H54 (cell line): ENCODE measurements around the gene PAAF1.

Experiments
- DNase-seq: peaks from one replicate; pipeline ENCODE4 v3.0.0; 2011; ENCODE audit warnings: low spot score, mixed read lengths; ENCODE audit not compliant: insufficient read length
- FAIRE-seq: peaks from 3 replicates; lab custom pipeline; 2011; peaks lifted over from hg19 to GRCh38; lab: Jason Lieb, UNC
- POLR2A ChIP-seq: IDR thresholded peaks from 2 replicates; pipeline ENCODE4 v1.6.1; 2011; ENCODE audit warnings: low read depth, mild to moderate bottlenecking, low read length

Gene PAAF1

DNA sequence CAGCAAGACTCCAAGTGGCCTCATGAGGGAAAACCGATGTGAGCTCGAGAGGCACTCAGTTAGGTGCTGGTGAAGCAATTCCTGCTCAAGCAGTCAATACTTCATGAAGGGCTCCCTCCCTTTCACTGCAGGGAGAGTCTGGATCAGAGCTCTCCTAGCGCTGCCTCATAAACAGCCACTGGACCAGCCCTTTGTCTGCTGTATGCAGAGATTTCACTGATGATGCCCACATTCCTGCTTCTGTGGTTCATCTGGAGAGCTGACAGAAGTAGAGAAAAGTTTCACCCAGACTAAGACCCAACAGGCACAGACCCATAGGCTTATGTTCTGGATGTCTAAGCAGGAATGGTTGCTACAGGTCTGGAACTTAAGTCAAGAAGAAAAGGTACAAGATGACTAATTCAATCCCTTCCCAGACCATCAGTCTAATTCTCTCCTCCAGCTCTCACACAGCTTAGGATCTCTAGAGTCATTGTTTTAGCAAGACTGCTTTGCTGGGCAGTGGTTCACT is 101.8 kb downstream of the PAAF1 start:
- no peak for FAIRE-seq
- no peak for TF ChIP-seq POLR2A
- DNase-seq: no peak

- DNase-seq (no peak), FAIRE-seq (no peak)
- TF ChIP-seq POLR2A: no peak
Observed at GRCh38 chr11:73980001-73980961, 103.5 kb downstream of the PAAF1 start.
